ENCODE results near the gene GEMIN4.

Gene GEMIN4

DNA sequence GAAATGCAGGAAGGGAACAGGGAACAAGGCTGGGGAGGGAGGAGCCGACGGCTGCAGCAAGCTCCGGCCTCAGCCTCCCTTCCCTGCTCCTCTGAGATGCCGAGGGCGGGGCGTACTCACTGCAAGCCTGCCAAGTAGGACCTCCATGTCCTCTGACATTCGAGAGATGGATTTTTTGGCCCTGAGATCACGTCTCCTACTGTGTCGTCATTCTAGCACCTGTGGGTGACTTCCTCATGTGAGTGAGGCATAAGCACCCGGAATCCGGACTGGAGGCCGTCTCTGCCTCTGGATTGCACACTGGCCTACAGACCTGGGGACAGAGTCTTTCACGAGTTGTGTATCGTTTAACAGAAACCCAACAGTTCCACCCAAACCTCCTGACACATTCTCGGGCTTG lies 44.5 kb upstream of the GEMIN4 start:
- no peak for DNase-seq
- no peaks in the 10 kb centered on the region for H3K9me3 ChIP-seq (ENCODE audit: control extremely low read depth in 1 of 5, control insufficient read depth in 4 of 5, insufficient read depth in 2 of 5, low read depth in 1 of 5, low read length in 4 of 5)
- ChIA-PET CTCF (interaction anchor here (0.9 to 4.1 kb wide), 10 partner anchors 15 to 262 kb away, joined by 3 to 38 read pairs (median 10); partner anchors contain the start of genes GLOD4, MRM3, NXN and TIMM22), POLR2A (interaction anchor here (1.1 kb wide), 1 partner anchor 184 kb away, joined by 4 read pairs; no protein-coding TSS in a partner anchor)
- H3K27me3 ChIP-seq (replicated peaks in 2 of 5; ENCODE audit: control insufficient read depth in 4 of 5, insufficient read depth in 5 of 5, low read length in 4 of 5) = peaks cover 0 to 3% (median 0%) of the 10 kb centered on the region in 5 experiments
- no peak overlapping the region for H3K4me3 ChIP-seq (ENCODE audit: control insufficient read depth in 1 of 7, extremely low read depth in 1 of 7, insufficient read depth in 4 of 7, low read depth in 2 of 7, low read length in 6 of 7)
- peaks cover 0 to 7% (median 0%) of the 10 kb centered on the region in 4 experiments for H3K4me1 ChIP-seq (ENCODE audit: control extremely low read depth in 1 of 4, control insufficient read depth in 4 of 4, insufficient read depth in 4 of 4, low read length in 3 of 4)
- H3K36me3 ChIP-seq (ENCODE audit: control insufficient read depth in 4 of 4, insufficient read depth in 4 of 4, low read length in 3 of 4) = peaks cover 5 to 18% (median 12%) of the 10 kb centered on the region in 4 experiments
- WGBS (ENCODE audit: insufficient coverage) = 95% methylated on average over 13 of the region's 15 CpGs
- no peak overlapping the region for H3K27ac ChIP-seq (ENCODE audit: insufficient read depth in 1 of 2, low read depth in 1 of 2, low read length in 2 of 2, poor library complexity in 1 of 2, severe bottlenecking in 2 of 2)

DNA sequence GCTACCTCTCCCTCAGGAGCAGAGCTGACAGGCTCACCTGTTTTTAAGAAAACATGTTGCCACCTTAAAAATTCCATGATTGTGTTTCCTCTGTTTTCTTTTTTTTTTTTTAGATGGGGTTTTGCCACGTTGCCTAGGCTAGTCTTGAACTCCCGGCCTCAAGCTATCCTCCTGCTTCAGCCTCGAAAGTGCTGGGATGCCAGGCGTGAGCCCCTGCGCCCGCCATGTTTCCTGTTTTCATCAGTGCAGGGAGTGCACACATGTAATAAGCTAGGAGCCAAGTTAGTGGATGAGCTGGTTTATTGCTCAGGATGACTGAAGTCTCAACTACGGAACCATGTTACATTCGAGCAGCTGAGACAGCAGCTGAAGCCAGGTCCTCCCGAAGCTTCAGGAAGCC lies 43.7 kb upstream of the GEMIN4 start:
- CTCF ChIA-PET = interaction anchor here (0.8 to 4.1 kb wide), 17 partner anchors 9 to 263 kb away, joined by 3 to 27 read pairs (median 5); partner anchors contain the start of genes GLOD4, MRM3, NXN and TIMM22
- Histone ChIP-seq H3K27me3 (replicated peaks in 2 of 5; ENCODE audit: control insufficient read depth in 4 of 5, insufficient read depth in 5 of 5, low read length in 4 of 5) (peaks cover 0 to 3% (median 0%) of the 10 kb centered on the region in 5 experiments), H3K4me1 (ENCODE audit: control extremely low read depth in 1 of 4, control insufficient read depth in 4 of 4, insufficient read depth in 4 of 4, low read length in 3 of 4) (peaks cover 0 to 7% (median 0%) of the 10 kb centered on the region in 4 experiments), H3K4me3 (ENCODE audit: control insufficient read depth in 1 of 7, extremely low read depth in 1 of 7, insufficient read depth in 4 of 7, low read depth in 2 of 7, low read length in 6 of 7) (no peak overlapping the region), H3K36me3 (ENCODE audit: control insufficient read depth in 4 of 4, insufficient read depth in 4 of 4, low read length in 3 of 4) (peaks cover 5 to 26% (median 16%) of the 10 kb centered on the region in 4 experiments), H3K9me3 (ENCODE audit: control extremely low read depth in 1 of 5, control insufficient read depth in 4 of 5, insufficient read depth in 2 of 5, low read depth in 1 of 5, low read length in 4 of 5) (no peaks in the 10 kb centered on the region), H3K27ac (ENCODE audit: insufficient read depth in 1 of 2, low read depth in 1 of 2, low read length in 2 of 2, poor library complexity in 1 of 2, severe bottlenecking in 2 of 2) (no peak overlapping the region)
- POLR2A ChIA-PET = interaction anchor here (1.1 kb wide), 1 partner anchor 185 kb away, joined by 4 read pairs; no protein-coding TSS in a partner anchor
- no peak for DNase-seq
- 93% methylated on average over 9 of the region's 9 CpGs for WGBS (ENCODE audit: insufficient coverage)

DNA sequence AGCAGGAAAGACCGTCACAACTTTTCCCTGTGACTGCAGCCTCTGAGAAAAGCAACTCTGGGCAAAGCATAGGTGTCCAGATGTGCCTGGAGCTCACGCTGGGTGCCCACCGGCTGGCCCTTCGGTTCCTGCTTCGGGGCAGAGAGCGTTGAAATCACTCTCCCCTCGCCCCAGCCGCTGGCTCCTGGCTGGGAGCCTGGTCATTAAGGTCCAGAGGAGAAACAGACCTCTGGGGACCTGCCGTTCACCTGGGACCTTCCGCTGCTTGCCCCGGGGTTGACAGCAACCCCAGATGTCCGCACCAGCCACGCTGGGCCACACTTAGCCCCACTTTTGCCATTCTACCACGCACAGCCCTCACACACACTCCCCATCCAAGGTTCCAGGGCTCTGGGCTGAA lies 43.2 kb upstream of the GEMIN4 start:
- Histone ChIP-seq H3K27ac (ENCODE audit: insufficient read depth in 1 of 2, low read depth in 1 of 2, low read length in 2 of 2, poor library complexity in 1 of 2, severe bottlenecking in 2 of 2) (no peak overlapping the region), H3K36me3 (ENCODE audit: control insufficient read depth in 4 of 4, insufficient read depth in 4 of 4, low read length in 3 of 4) (peaks cover 5 to 27% (median 16%) of the 10 kb centered on the region in 4 experiments), H3K9me3 (ENCODE audit: control extremely low read depth in 1 of 5, control insufficient read depth in 4 of 5, insufficient read depth in 2 of 5, low read depth in 1 of 5, low read length in 4 of 5) (peaks cover 0 to under 1% (median 0%) of the 10 kb centered on the region in 5 experiments), H3K4me1 (ENCODE audit: control extremely low read depth in 1 of 4, control insufficient read depth in 4 of 4, insufficient read depth in 4 of 4, low read length in 3 of 4) (peaks cover 0 to 7% (median 0%) of the 10 kb centered on the region in 4 experiments), H3K4me3 (ENCODE audit: control insufficient read depth in 1 of 7, extremely low read depth in 1 of 7, insufficient read depth in 4 of 7, low read depth in 2 of 7, low read length in 6 of 7) (peak overlapping the region in 1 of 7 experiments; percentile 31), H3K27me3 (replicated peaks in 2 of 5; ENCODE audit: control insufficient read depth in 4 of 5, insufficient read depth in 5 of 5, low read length in 4 of 5) (peaks cover 0 to 2% (median 0%) of the 10 kb centered on the region in 5 experiments)
- WGBS (ENCODE audit: insufficient coverage) = 77% methylated on average over 10 of the region's 14 CpGs
- CTCF ChIA-PET = interaction anchor here (0.8 to 4.1 kb wide), 17 partner anchors 9 to 263 kb away, joined by 3 to 27 read pairs (median 5); partner anchors contain the start of genes GLOD4, MRM3, NXN and TIMM22
- DNase-seq = no peak
- POLR2A ChIA-PET = interaction anchor here (1.1 to 1.6 kb wide), 2 partner anchors 185 to 186 kb away, joined by 4 to 5 read pairs; no protein-coding TSS in a partner anchor

- WGBS (ENCODE audit: insufficient coverage) = 23% methylated on average over 12 of the region's 18 CpGs
- H3K36me3 ChIP-seq (ENCODE audit: control insufficient read depth in 4 of 4, insufficient read depth in 4 of 4, low read length in 3 of 4) = peaks cover 5 to 31% (median 19%) of the 10 kb centered on the region in 4 experiments
- H3K9me3 ChIP-seq (ENCODE audit: control extremely low read depth in 1 of 5, control insufficient read depth in 4 of 5, insufficient read depth in 2 of 5, low read depth in 1 of 5, low read length in 4 of 5) = peaks cover 0 to 1% (median 0%) of the 10 kb centered on the region in 5 experiments
- H3K4me3 ChIP-seq (ENCODE audit: control insufficient read depth in 1 of 7, extremely low read depth in 1 of 7, insufficient read depth in 4 of 7, low read depth in 2 of 7, low read length in 6 of 7) = peak overlapping the region in 1 of 7 experiments; percentile 31
- ChIA-PET CTCF (interaction anchor here (0.8 to 4.1 kb wide), 17 partner anchors 9 to 263 kb away, joined by 3 to 27 read pairs (median 5); partner anchors contain the start of genes GLOD4, MRM3, NXN and TIMM22), POLR2A (interaction anchor here (1.6 kb wide), 1 partner anchor 186 kb away, joined by 5 read pairs; no protein-coding TSS in a partner anchor)
- peaks cover 0 to 2% (median 0%) of the 10 kb centered on the region in 5 experiments for H3K27me3 ChIP-seq (replicated peaks in 2 of 5; ENCODE audit: control insufficient read depth in 4 of 5, insufficient read depth in 5 of 5, low read length in 4 of 5)
- no peak overlapping the region for H3K27ac ChIP-seq (ENCODE audit: insufficient read depth in 1 of 2, low read depth in 1 of 2, low read length in 2 of 2, poor library complexity in 1 of 2, severe bottlenecking in 2 of 2)
- DNase-seq = peak; percentile 54 to 65 (median 60)
- peaks cover 0 to 7% (median 0%) of the 10 kb centered on the region in 4 experiments for H3K4me1 ChIP-seq (ENCODE audit: control extremely low read depth in 1 of 4, control insufficient read depth in 4 of 4, insufficient read depth in 4 of 4, low read length in 3 of 4)
Observed at GRCh38 chr17:794876-795275, 42.8 kb upstream of the GEMIN4 start.

DNA sequence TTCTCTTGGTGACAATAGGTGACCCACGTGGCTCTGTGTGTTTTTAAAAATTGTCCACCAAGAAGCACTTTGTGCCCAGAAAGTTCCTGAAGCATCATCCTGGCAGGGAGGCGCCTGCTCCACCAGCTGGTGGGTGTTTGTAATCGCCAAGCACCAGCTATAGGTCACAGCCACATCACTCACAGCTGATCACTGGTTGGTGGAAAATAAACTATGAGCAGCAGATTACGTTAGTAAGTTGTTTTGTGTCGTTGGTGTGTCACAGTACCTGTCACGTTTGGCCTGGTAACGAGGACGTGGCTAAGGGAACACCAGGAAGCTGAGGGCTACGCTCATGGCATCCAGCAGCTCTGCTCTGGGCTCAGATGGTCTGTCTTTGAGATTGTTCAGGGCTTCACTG lies 40.2 kb upstream of the GEMIN4 start:
- Histone ChIP-seq H3K36me3 (ENCODE audit: control insufficient read depth in 4 of 4, insufficient read depth in 4 of 4, low read length in 3 of 4) (peaks cover 16 to 56% (median 40%) of the 10 kb centered on the region in 4 experiments), H3K4me3 (ENCODE audit: control insufficient read depth in 1 of 7, extremely low read depth in 1 of 7, insufficient read depth in 4 of 7, low read depth in 2 of 7, low read length in 6 of 7) (no peak overlapping the region), H3K4me1 (ENCODE audit: control extremely low read depth in 1 of 4, control insufficient read depth in 4 of 4, insufficient read depth in 4 of 4, low read length in 3 of 4) (peaks cover 0 to 7% (median 0%) of the 10 kb centered on the region in 4 experiments), H3K27ac (ENCODE audit: insufficient read depth in 1 of 2, low read depth in 1 of 2, low read length in 2 of 2, poor library complexity in 1 of 2, severe bottlenecking in 2 of 2) (no peak overlapping the region), H3K27me3 (replicated peaks in 2 of 5; ENCODE audit: control insufficient read depth in 4 of 5, insufficient read depth in 5 of 5, low read length in 4 of 5) (peaks cover 0 to 2% (median 0%) of the 10 kb centered on the region in 5 experiments), H3K9me3 (ENCODE audit: control extremely low read depth in 1 of 5, control insufficient read depth in 4 of 5, insufficient read depth in 2 of 5, low read depth in 1 of 5, low read length in 4 of 5) (peaks cover 0 to 1% (median 0%) of the 10 kb centered on the region in 5 experiments)
- peak in 1 of 3 donors; percentile 9 for DNase-seq
- ChIA-PET CTCF (interaction anchor here (0.7 to 2.9 kb wide), 4 partner anchors 10 to 264 kb away, joined by 3 to 15 read pairs (median 6); partner anchors contain the start of genes GLOD4, MRM3 and TIMM22), POLR2A (no interaction called here)
- 97% methylated on average over 8 of the region's 9 CpGs for WGBS (ENCODE audit: insufficient coverage)

DNA sequence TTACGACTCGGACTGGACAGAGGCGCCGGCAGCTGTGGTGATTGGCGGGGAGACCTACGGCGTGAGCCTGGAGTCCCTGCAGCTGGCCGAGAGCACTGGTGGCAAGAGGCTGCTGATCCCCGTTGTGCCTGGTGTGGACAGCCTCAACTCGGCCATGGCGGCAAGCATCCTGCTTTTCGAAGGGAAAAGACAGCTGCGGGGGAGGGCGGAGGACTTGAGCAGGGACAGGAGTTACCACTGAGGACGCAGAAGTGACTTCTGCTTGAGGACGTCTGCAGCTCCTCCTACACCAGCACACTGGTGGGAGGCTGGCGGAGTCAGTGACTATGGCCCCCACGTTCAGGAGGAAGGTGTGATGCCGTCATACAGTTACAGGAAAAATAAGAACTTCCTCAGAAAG lies 39.8 kb upstream of the GEMIN4 start:
- H3K9me3 ChIP-seq (ENCODE audit: control extremely low read depth in 1 of 5, control insufficient read depth in 4 of 5, insufficient read depth in 2 of 5, low read depth in 1 of 5, low read length in 4 of 5) = peaks cover 0 to 1% (median 0%) of the 10 kb centered on the region in 5 experiments
- H3K4me1 ChIP-seq (ENCODE audit: control extremely low read depth in 1 of 4, control insufficient read depth in 4 of 4, insufficient read depth in 4 of 4, low read length in 3 of 4) = peaks cover 0 to 7% (median 0%) of the 10 kb centered on the region in 4 experiments
- ChIA-PET POLR2A (interaction anchor here (0.8 kb wide), 1 partner anchor 10 kb away, joined by 3 read pairs; the partner anchor contains the start of genes GLOD4 and MRM3), CTCF (interaction anchor here (0.7 to 2.9 kb wide), 4 partner anchors 9 to 265 kb away, joined by 3 to 15 read pairs (median 6); partner anchors contain the start of genes GLOD4, MRM3 and TIMM22)
- 95% methylated on average over 19 of the region's 19 CpGs for WGBS (ENCODE audit: insufficient coverage)
- peaks cover 0 to 1% (median 0%) of the 10 kb centered on the region in 5 experiments for H3K27me3 ChIP-seq (replicated peaks in 2 of 5; ENCODE audit: control insufficient read depth in 4 of 5, insufficient read depth in 5 of 5, low read length in 4 of 5)
- no peak for DNase-seq
- no peak overlapping the region for H3K4me3 ChIP-seq (ENCODE audit: control insufficient read depth in 1 of 7, extremely low read depth in 1 of 7, insufficient read depth in 4 of 7, low read depth in 2 of 7, low read length in 6 of 7)
- peaks cover 16 to 59% (median 40%) of the 10 kb centered on the region in 4 experiments for H3K36me3 ChIP-seq (ENCODE audit: control insufficient read depth in 4 of 4, insufficient read depth in 4 of 4, low read length in 3 of 4)
- no peak overlapping the region for H3K27ac ChIP-seq (ENCODE audit: insufficient read depth in 1 of 2, low read depth in 1 of 2, low read length in 2 of 2, poor library complexity in 1 of 2, severe bottlenecking in 2 of 2)
